Panc1 (cell line): Measurements from ENCODE around the gene CWF19L1.

Experiments used
- POLR2AphosphoS5 ChIP-seq: IDR thresholded peaks from 2 replicates; pipeline ENCODE4 v1.6.1; 2012; ENCODE audit warnings: mild to moderate bottlenecking, low read depth, low read length, moderate library complexity
- SIN3A ChIP-seq: IDR thresholded peaks from 2 replicates; pipeline ENCODE4 v1.6.1; 2012; ENCODE audit warnings: low read depth, mild to moderate bottlenecking, low read length, moderate library complexity, borderline replicate concordance; ENCODE audit not compliant: insufficient read depth
- TCF7L2 ChIP-seq: IDR thresholded peaks from 2 replicates; pipeline ENCODE4 v1.6.1; 2011; ENCODE audit warnings: mild to moderate bottlenecking, low read depth, low read length, inconsistent platforms
- TF ChIP-seq, protein P1 (sequence below): fragments of 450-650 bp; IDR thresholded peaks from 2 replicates; pipeline ENCODE4 v1.5.1; 2017; ENCODE audit warnings: mild to moderate bottlenecking

DNA sequence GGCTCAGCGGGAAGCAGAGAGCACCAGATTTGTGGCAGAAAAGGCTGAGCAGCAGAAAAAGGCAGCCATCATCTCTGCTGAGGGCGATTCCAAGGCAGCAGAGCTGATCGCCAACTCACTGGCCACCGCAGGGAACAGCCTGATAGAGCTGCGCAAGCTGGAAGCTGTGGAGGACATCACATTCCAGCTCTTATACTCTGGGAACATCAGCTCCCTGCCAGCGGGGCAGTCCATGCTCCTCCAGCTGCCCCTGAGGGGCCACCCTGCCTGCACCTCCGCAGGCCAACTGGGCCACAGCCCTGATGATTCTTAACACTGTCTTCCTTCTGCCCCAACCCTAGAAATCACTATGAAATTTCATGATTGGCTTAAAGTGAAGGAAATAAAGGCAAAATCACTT is 18.6 kb downstream of the CWF19L1 start:
- TF ChIP-seq, protein P1, sequence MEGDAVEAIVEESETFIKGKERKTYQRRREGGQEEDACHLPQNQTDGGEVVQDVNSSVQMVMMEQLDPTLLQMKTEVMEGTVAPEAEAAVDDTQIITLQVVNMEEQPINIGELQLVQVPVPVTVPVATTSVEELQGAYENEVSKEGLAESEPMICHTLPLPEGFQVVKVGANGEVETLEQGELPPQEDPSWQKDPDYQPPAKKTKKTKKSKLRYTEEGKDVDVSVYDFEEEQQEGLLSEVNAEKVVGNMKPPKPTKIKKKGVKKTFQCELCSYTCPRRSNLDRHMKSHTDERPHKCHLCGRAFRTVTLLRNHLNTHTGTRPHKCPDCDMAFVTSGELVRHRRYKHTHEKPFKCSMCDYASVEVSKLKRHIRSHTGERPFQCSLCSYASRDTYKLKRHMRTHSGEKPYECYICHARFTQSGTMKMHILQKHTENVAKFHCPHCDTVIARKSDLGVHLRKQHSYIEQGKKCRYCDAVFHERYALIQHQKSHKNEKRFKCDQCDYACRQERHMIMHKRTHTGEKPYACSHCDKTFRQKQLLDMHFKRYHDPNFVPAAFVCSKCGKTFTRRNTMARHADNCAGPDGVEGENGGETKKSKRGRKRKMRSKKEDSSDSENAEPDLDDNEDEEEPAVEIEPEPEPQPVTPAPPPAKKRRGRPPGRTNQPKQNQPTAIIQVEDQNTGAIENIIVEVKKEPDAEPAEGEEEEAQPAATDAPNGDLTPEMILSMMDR: no peak
- TF ChIP-seq POLR2AphosphoS5: no peak
- TF ChIP-seq SIN3A: no peak
- no peak for TF ChIP-seq TCF7L2
